ENCODE measurements around the gene PERM1.
"Not testable (repeated sequence)": the region's sequence is repeated elsewhere in the genome, so short reads cannot be mapped to it uniquely, and the experiment has no call there.

Gene PERM1

DNA sequence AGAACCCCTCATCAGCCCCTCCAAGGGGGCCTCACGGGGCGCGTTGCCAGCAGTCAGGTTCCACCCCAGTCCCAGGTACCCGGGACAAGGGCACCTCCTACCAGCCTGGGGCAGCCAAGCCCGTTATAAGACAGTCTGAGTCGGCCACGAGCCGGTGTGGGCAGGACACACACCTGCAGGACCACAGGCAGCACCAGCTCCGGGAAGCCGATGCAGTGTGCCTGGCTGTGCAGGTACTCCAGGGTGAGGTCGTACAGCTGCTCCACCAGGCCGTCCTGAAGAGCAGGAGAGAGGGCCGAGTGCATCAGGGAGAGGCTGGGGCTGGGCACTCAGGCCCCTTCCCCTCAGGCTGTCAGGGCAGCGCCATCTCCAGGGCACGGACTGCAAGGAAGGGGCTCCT lies 33.9 kb downstream of the PERM1 start:
- TF ChIP-seq, protein P1, sequence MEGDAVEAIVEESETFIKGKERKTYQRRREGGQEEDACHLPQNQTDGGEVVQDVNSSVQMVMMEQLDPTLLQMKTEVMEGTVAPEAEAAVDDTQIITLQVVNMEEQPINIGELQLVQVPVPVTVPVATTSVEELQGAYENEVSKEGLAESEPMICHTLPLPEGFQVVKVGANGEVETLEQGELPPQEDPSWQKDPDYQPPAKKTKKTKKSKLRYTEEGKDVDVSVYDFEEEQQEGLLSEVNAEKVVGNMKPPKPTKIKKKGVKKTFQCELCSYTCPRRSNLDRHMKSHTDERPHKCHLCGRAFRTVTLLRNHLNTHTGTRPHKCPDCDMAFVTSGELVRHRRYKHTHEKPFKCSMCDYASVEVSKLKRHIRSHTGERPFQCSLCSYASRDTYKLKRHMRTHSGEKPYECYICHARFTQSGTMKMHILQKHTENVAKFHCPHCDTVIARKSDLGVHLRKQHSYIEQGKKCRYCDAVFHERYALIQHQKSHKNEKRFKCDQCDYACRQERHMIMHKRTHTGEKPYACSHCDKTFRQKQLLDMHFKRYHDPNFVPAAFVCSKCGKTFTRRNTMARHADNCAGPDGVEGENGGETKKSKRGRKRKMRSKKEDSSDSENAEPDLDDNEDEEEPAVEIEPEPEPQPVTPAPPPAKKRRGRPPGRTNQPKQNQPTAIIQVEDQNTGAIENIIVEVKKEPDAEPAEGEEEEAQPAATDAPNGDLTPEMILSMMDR (IDR thresholded peaks at IDR 0.05; ENCODE audit: insufficient read depth, missing control alignments), result no peak
- FAIRE-seq (no peak), DNase-seq (ENCODE audit: insufficient read length, low spot score) (no peak)

DNA sequence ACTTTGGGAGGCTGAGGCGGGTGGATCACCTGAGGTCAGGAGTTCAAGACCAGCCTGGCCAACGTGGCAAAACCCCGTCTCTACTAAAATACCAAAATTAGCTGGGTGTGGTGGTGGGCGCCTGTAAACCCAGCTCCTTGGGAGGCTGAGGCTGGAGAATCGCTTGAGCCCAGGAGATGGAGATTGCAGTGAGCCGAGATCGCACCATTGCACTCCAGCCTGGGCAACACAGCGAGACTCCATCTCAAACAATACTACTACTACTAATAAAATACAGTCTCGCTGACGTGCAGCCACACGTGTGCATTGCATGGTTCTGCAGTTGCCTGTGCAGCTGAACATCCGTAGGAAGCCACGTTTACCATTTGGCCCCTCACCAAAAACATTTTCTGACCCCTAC lies 35.1 kb downstream of the PERM1 start:
- not testable (repeated sequence) for DNase-seq (ENCODE audit: insufficient read length, low spot score); FAIRE-seq

DNA sequence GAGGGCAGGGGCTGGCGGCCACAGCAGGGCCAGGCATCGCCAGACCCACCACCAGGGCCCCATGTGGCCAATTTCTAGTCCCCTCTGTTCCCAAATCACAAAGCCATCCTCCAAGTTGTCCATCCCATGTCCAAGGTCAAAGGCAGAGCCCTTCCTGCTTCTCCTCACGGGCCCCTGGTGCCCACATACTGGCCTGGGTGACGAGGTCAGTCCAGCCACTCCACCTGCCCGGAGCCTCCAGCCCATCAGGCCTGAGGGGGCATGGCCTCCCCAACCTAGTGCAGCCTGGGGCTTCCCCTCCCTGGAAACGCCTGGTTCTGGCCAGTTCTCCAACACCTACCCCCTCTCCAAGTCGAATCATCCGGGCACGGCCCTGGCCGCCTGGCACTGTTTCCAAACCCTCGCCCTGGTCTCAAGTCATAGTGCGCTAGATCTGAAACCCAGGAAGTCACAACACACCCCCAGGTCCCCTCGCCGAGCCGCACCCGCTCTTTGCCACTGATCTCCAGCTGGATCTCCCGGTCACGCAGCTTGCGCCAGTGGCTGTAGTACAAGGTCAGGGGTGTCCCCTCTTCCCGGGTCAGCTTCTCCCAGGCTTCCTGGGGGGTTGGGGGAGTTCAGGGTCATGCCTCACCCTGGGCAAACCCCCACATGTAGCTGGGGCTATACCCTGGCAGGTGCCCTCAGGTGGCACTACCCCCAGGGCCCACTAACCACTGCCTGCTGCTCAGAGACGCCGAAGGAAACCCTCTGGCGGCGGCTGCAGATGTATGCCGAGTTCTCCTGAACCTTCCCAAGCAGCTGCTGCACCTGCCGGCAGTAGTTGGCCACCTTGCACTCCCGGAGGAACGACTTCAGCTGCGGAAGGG lies 36.0 kb downstream of the PERM1 start:
- DNase-seq (ENCODE audit: insufficient read length, low spot score) (no peak), FAIRE-seq (no peak)
- TF ChIP-seq, protein P1 (IDR thresholded peaks at IDR 0.05; ENCODE audit: insufficient read depth, missing control alignments), result no peak

DNA sequence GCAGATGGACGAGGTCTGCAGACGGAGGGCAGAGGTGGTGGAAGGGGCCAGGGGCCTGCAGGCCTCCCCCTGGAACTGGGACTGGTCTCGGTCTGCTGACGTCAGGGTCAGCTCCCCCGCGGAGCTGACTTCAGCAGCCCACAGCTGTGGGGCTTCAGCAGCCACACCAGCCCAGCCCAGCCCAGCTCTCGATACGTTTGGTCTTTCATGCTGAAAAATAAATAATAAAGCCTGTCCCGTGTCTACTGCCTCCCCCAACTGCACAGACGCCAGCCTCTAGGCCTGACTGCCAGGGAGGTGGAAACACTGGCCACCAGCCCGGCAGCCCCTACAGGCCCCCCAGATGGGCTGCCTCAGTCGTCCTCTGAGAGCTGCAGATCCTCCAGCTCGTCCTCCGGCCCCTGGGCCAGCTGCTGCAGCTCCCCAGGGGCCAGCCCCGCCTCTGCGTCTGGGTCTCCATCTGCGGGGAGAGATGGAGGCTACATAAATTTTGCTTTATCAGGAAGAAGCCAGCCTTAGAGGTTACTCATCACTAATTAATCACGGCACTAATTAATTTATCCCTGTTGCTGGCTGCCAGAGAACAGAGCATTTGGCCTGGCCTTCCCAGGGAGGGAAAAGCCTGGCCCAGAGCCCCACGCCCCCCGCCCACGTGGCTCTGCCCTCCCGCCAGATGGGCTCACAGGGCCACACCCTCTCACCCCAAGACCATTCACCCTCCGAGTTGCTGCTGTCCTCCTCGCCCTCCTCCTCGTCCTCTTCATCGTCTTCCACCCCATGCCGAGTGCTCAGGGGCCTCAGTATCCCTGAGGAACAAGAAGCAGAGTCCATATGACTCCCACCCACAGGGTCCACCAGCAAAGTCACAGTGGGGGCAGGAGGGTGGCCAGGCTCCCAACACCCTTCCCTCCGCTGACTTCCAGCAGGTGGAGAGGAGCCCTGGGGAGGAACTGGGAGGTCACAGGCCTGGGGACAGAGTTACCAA lies 37.3 kb downstream of the PERM1 start:
- DNase-seq (ENCODE audit: insufficient read length, low spot score), result no peak
- TF ChIP-seq, protein P1 (IDR thresholded peaks at IDR 0.05; ENCODE audit: insufficient read depth, missing control alignments), result no peak
- FAIRE-seq, result no peak

DNA sequence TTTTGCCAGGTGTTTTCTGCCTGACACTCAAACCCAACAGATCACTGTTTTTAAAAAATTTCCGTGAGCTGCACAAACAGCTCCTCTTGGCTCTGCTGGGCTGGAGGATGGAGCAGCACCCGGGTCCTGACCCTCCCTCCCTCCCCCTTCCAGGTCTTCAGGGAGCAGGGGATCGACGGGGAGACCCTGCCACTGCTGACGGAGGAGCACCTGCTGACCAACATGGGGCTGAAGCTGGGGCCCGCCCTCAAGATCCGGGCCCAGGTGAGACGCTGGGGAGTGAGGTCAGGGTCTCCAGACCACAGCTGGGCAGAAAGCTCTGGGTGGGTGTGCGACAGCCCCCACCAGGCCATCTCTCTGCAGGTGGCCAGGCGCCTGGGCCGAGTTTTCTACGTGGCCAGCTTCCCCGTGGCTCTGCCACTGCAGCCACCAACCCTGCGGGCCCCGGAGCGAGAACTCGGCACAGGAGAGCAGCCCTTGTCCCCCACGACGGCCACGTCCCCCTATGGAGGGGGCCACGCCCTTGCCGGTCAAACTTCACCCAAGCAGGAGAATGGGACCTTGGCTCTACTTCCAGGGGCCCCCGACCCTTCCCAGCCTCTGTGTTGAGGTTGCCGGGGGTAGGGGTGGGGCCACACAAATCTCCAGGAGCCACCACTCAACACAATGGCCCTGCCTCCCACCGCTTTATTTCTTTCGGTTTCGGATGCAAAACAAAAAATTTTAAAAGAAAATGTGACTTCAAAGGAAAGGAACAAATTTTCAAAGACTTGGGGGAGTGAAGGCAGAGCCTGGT lies 38.1 kb downstream of the PERM1 start:
- DNase-seq (ENCODE audit: insufficient read length, low spot score) (no peak), FAIRE-seq (no peak)
- TF ChIP-seq, protein P1 (IDR thresholded peaks at IDR 0.05; ENCODE audit: insufficient read depth, missing control alignments), result no peak

DNA sequence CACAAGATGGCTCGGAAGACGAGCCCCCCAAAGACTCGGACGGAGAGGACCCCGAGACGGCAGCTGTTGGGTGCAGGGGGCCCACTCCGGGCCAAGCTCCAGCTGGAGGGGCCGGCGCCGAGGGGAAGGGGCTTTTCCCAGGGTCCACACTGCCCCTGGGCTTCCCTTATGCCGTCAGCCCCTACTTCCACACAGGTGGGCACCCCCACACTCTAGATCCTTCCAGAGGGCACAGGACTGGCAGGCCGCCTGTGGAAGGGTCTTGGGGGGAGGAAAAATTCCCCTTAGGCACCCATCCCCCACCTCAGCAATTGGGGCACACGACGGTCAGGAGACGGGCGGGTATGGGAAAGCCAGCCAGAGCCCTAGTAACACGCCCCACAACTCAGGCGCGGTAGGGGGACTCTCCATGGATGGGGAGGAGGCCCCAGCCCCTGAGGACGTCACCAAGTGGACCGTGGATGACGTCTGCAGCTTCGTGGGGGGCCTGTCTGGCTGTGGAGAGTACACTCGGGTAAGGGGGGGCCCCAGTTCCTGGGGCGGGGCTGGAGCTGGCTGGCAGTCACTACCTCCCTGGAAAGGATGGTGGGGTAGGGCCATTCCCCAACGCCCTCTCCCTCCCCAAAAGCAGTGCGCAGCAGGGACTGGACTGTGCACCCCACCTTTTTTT lies 38.9 kb downstream of the PERM1 start:
- FAIRE-seq (no peak), DNase-seq (ENCODE audit: insufficient read length, low spot score) (no peak)
- TF ChIP-seq, protein P1 (IDR thresholded peaks at IDR 0.05; ENCODE audit: insufficient read depth, missing control alignments), result no peak

Data from D721Med (cell line).